Endothelial cell of umbilical vein (primary cell): ENCODE data around the gene CPED1.

Source experiments
- EZH2 ChIP-seq: IDR thresholded peaks from 2 replicates; pipeline ENCODE4 v1.6.1; 2012; ENCODE audit warnings: borderline replicate concordance, low read depth, mild to moderate bottlenecking, moderate library complexity, low read length, inconsistent platforms; ENCODE audit not compliant: severe bottlenecking
- POLR2A ChIP-seq: IDR thresholded peaks from 2 replicates; pipeline ENCODE4 v1.6.1; 2012; ENCODE audit warnings: low read depth, mild to moderate bottlenecking, control low read depth, low read length
- POLR2AphosphoS5 ChIP-seq: IDR thresholded peaks from 2 replicates; pipeline ENCODE4 v1.6.1; 2012; ENCODE audit warnings: low read depth, mild to moderate bottlenecking, control low read depth, low read length, moderate library complexity; ENCODE audit not compliant: insufficient read depth
- TF ChIP-seq, protein P1 (sequence below), 2 donors: IDR thresholded peaks; 1 replicate in 1 of 2; 2 replicates in 1 of 2; pipeline ENCODE4 v1.5.1; 2011; ENCODE audit warnings: low read length in 2 of 2, mild to moderate bottlenecking in 2 of 2, moderate library complexity in 2 of 2, control low read depth in 1 of 2, inconsistent platforms in 1 of 2, low read depth in 1 of 2; ENCODE audit not compliant: insufficient read depth in 1 of 2; ENCODE audit errors: extremely low read depth in 1 of 2

DNA sequence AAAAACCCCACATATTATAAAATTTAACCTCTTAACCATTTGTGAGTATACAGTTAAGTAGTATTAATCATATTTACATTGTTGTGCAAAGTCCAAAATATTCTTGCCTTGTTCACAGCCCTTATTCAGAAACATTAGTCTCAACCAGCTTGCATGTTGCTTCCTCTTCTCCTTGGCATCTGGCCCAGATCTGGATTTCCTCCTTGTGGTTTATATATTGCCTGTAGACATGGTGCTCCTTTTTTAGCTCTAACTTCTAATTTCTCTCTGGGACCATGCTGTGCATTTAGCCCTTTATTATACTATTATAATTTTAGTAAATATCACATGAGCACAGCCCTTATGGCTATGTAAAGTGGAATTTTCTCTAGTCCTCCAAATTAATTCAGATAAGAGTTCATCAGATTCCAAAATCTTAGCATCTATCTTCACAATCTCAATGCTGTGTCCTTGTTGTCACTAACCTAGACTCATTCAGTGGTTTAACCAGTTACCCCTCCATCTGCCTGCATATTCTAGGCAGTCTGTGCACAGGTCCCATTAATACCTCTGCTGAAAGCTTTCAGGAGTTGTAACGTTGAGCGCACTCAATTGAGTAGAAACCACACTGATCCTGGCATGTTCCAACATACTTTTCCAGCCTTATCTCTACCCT, 7.9 kb downstream of the CPED1 start:
- TF ChIP-seq EZH2 (no peak), POLR2AphosphoS5 (no peak), POLR2A (no peak)
- TF ChIP-seq, protein P1, sequence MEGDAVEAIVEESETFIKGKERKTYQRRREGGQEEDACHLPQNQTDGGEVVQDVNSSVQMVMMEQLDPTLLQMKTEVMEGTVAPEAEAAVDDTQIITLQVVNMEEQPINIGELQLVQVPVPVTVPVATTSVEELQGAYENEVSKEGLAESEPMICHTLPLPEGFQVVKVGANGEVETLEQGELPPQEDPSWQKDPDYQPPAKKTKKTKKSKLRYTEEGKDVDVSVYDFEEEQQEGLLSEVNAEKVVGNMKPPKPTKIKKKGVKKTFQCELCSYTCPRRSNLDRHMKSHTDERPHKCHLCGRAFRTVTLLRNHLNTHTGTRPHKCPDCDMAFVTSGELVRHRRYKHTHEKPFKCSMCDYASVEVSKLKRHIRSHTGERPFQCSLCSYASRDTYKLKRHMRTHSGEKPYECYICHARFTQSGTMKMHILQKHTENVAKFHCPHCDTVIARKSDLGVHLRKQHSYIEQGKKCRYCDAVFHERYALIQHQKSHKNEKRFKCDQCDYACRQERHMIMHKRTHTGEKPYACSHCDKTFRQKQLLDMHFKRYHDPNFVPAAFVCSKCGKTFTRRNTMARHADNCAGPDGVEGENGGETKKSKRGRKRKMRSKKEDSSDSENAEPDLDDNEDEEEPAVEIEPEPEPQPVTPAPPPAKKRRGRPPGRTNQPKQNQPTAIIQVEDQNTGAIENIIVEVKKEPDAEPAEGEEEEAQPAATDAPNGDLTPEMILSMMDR (IDR thresholded peaks at IDR 0.05; ENCODE audit: extremely low read depth in 1 of 2, insufficient read depth in 1 of 2, low read depth in 1 of 2, low read length in 2 of 2): no peak
